ENCODE results near the gene COG6.

The COG6 gene

DNA sequence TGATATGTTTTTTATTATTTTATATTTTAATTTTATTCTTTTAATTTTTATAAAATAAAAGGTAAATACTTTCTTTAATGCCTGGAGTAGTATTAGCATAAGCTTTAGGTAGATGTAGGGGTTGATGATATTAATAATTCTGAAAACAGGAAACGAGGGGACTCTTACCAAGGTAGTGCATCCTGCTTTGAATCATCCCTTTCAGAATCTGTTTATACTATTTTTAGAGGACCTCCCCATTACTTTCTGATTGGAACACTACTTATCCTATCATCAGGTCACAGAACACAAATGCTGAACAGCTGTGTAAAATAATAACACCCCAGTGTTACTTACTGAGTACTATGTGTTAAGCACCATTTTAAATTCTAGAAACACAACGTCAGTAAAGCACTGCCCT, 27.3 kb downstream of the COG6 start:
- DNase-seq = no peak

DNA sequence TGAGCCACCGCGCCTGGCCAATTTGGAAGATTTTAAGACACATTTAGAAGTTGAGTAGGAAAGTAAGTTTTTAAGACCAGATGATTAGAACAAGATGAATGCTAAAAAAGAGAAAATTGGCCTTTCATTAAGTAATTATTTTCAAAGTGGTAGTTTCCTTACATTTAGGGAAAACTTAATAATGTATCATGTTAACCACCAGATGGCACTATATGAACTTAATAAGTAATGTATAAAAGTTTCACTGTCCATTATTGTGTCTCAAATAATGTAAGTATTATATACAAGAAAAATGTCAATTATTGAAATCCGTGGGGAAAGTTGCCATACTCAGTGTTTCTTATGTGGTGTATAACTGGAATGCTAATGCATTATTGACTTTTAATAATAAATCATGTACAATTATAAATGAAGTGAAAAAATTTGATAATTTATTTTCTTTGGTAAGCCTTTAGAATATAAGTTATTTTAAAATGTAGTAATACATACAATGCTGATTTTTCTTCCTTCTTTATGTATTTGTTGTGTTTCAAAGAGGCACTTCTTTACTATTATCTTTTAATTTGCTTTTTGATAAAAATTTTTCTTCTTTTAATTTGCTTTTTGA, 29.2 kb downstream of the COG6 start:
- DNase-seq = peak; percentile 51

DNA sequence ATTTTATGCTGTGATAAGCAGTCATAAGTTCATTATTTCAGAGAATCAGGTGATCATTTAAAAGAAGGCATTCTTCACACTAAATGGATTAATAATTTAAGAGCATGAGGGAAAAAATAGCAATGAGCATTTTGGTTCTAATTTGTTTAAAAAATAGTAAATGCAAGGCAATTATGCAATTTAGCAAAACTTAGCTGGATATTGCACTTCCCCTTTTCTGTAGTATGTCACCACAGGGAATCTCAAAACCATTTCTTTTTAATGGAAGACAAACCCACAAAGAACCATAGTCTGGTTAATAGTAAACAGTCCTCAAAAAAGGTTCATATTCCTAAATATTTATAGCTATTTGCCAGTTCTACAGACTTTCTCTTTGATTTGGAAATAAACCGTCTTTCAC, 30.2 kb downstream of the COG6 start:
- DNase-seq = no peak

DNA sequence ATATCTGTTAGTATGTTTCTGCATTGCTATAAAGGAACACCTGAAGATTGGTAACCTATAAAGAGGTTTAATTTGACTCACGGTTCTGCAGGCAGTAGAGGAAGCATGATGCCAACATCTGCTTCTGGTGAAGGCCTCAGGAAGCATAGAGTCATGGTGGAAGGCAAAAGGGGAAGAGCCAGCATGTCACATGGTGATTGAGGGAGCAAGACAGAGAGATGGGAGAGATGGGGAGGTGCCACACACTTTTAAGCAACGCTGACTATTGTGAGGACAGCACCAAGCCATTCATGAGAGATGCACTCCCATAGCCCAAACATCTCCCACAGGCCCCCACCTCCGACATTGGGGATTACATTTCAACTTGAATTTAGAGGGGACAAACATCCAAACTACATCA, 32.8 kb downstream of the COG6 start:
- no peak for DNase-seq

DNA sequence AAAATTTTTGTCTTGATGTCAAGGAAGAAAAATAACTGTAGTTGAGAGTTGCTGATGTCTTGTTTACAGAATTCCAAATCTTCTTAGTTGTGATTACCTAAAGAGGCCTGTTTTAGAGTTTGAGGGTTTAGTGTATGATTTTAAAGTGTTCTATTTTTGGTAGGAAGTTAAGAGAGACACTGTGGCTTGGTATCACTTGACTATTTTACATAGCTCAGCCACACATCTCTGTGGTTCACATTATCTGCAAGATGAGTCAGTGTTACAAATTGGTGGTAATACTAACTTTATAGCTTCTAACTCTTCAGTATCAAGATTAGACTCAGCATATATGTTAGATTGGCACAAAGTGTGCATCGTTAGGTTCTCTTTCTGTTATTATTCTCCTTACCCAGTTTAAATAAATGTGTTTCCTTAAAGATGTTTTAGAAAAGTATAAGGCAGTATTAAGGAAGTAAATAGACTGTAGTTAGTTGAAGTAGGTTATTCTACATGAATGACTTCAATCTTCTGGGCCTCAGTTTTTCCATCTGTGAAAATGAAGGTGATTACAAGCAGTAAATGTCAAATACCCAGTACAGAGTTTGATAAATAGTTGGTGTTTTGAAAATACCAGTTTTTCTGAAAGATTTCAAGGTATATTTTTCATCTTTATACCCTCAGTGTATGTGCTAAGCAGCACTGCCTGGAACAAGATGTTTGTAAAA, 33.4 kb downstream of the COG6 start:
- no peak for DNase-seq

DNA sequence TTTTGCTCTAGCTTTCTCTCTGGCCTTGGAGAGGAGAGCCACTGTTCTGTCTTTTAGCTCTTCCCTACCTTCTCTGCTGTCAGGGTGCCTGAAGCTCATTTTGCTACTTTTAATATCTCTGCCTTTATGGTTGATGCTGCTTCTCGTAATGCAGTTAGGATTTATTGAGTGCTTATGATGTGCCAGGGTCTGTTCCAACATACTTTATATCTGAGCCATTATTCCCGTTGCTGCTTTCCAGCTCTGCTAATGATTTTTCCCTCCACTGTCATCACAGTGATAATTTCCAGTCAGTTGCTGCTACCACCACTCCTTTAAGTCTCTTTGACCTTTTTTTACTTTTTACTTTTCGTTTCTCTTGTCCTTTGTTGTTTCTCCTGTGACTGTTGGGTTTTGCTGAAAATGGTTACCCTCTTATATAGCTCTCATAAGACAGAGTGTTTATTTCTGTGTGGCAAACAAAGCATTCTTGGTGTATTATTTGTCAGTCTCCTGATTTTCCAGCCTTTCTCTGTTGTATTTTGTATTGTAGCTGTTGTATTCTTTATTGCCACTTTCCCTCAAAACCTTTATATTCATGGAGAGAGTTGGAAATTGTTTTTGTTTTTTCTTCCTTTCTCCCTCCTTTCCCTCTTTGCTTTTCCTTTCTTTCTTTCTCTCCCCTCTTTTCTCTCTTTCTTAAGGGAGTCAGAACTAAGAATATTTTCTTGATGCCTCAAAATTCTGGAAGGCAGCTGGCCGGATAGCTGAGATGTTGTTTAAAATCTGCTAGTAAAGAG, 37.4 kb downstream of the COG6 start:
- no peak for DNase-seq

DNA sequence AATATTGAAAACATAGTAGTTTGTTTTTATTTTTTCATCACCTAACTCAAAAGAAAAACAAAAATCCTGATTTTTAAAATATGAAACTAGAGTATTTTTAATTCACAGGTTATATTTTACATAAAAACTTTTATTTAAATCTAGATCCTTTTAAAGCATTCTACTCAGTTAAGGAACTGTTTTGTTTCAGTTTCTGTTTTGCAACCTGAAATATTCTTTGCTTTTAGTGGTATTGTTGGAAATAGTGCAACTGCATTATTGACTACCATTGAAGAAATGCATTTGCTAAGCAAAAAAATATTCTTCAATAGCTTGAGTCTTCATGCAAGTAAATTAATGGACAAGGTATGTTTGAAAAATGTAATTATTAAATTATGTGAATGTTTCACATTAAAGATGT, 43.8 kb downstream of the COG6 start:
- DNase-seq = peak; percentile 17

DNA sequence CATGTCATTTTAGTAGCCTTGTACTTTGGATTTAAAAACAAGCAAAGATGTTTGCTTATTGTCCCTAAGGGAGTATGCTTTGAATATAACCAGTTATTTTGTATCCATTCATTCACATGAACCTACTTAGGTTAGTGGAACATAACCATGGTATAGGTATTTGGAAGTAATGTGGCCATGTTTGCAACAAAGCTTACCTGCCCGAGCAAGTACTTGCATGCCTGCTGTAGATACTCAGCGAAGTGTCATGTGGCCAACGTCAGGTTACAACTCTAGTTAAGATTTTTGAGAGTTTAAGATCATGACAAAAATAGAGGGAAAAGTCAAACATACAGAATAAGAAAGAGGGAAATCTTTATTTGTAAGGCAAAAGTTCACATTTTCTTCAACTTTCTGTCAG, 57.2 kb downstream of the COG6 start:
- DNase-seq = no peak

DNA sequence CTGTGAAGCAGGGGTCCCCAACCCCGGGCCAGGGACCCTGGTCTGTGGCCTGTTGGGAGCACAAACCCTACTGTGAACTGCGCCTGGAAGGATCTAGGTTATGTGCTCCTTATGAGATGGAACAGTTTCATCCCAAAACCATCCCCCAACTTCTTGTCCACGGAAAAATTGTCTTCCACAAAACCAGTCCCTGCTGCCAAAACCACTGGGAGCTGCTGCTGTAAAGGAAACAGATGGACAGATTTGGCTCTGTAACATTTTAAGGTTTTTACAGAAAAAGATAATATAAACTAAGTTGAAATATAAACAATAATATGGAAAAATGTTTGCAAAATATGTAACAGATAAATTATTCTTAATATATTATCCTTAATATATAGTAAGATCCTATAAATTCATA, 73.7 kb downstream of the COG6 start:
- DNase-seq = no peak

DNA sequence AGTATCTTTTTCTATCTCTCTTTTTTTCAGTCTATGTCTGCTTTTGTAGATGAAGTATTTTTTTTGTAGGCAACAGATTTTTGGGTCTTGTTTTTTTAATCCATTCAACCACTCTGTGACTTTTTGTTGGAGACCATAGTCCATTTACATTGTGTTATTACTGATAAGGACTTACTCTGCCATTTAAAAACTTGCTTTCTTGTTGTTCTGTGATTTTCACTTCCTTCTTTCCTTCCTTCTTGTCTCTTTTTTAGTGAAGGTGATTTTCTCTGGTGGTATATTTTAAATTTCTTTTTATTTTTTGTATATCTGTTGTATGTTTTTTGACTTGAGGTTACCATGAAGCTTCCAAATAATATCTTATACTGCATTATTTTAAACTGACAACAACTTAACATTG, 79.5 kb downstream of the COG6 start:
- DNase-seq = no peak

DNA sequence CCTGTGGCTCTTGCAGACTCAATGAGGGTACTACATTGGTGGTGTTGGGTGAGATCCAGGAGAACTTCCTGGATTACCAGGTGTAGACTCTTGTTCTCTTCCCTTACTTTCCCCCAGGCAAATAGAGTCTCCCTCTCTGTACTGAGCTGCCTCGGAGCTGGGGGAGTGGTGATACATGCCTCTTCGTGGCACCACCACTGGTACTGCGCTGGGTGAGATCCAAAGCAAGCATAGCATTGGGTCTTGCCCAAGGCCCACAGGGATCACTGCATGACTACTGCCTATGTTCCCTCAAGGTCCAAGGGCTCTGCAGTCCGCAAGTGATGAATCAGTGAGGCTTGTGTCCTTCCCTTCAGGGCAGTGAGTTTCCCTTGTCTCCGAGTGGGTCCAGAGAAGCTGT, 81.6 kb downstream of the COG6 start:
- no peak for DNase-seq

DNA sequence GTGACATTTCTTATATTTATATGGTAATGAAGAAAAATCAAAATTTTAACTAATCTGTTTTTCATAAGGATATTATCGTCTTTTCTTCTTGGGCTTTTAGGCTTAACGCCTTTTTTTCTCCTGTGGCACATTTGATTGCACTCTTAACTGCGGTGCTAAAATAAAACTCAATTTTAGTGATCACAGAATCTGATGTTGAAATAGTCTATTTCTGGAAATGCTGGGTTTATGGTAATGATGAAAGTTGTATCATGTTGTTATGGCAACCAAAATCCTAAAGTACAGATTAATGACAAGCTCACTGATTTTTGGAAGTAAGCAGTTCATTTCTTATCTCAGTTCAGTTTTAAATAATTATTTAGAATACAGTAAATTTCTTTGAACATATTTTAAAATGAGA, 85.3 kb downstream of the COG6 start:
- DNase-seq = no peak

DNA sequence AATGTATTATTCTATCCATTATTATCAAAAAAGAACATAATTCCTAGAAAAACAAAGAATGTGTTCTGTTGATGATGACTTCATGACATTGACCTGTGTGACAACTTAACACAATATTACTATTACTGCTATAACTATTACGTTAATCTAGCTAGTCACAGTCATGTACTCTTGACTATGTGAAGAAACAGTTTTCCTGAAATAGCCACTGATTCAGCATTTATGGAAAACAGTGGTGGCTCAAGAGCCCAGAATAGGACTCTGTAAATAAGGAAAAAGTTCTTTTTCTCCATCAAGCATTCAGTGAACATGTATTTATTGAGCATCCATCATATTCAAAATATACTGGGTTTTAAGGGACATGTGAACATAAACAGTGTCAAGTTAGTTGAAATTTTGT, 93.5 kb downstream of the COG6 start:
- DNase-seq = no peak

DNA sequence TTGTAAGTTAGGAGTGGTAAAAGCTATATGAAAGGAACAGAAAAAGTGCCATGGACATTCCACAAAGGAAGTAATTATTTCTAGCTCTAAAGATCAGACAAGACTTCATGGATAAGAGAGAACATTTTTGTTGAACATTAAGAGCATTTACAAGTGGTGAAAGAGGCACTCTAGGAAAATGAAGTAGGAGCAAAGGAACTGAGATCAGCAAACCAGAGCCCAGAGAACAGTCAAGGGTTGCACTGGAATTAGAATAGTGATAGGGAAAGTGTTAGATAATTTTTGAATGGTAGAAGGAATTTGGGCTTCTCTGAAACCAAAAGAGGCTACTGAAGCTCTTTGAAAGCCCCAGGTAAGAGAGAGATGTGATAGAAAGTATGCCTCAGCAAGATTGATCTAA, 94.1 kb downstream of the COG6 start:
- DNase-seq = no peak

DNA sequence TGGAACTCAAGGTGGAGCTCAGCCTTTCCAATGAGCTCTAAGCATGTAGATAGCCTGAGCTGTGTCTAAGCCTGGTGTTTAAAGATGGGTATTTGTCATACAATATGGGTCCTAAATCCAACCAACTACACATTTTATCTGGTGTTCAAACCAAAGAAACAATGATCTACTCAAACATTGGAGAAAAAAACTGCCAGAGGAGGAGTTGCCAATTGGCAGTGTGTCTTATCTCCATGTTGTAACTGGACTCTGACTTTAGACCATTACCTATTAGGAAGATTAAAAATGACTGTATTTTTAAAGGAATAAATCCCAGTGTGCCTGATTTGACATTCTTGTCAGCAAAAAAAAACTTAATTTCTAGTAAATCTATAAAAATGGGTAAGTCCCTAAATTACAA, 96.3 kb downstream of the COG6 start:
- no peak for DNase-seq

DNA sequence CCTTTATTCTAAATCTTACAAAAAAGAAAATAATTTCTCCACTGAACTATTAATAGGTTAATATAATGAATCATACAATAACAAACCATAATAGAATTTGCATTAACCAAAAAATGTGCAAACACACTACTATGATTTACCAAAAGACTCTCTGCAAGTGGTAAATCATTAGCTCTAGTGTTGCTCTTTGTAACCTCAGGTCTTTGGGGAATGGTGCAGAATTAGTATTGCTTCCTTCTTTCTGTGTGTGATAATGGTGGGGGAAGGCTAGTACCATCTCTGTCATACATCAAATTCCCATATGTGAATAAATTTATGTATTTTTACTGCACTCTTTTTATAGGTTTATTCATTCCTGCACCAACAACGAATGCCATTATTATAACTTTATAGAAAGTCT, 105.1 kb downstream of the COG6 start:
- no peak for DNase-seq

DNA sequence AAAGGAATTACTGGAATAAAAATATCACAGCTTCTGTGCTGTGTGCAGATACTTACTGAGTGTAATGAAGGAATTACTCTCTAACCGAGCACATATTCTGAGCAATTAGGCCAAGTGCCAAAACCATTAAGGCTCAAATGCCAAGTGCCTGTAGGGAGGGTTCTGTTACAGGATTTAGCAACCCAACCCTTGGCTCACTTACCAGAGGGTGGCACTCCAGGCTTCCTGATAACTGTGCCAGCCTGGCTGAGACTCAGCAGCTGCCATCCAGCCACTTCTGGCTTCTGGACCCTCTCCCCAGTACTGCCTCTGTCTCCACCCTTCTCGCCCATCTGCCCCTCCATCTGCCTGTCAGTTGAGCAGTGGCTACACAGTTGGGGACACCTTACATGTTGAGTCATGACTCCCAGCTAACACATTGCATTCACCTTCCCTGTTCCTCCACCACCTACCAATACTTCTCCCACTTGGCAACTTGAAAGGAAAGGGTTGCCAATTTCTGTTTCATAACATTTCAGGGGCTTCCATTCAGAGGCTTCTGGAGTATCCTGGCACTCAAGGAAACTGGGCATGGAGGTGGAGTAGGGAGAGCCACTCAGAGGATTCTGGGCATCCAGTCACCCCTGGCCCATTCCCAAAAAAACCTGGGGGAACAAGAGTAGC, 110.5 kb downstream of the COG6 start:
- no peak for DNase-seq

DNA sequence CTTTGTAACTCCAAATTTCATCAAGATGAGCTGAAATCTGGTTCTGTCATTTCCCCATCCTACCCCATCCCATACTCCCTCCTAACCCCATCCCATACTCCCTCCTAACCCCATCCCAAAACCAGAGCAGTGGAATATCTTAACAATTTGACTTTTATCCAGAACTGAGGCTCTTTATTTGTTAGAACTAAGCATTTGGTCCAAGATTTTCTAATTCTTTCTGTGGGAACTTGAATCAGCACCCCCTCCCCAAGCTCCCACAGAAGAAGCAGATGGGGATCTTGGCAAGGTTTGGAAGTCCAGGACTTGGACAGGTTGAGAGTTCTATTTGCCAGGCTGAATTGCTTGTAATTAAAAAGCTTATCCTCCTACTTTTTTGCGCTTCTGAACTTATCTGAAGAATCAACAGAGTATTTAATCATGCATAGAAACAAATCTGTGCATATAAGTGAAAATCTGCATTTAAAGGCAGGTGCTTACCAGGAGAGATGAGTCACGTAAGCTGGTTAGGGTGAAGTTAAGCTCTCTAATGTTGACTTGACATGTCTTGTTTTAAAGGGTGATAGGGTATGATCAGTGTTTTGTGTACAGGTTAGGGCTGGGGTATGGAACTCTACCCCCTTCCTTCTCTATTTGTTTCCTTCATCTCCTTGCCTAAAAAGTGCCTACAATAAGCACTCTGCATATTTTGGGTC, 111.1 kb downstream of the COG6 start:
- no peak for DNase-seq

DNA sequence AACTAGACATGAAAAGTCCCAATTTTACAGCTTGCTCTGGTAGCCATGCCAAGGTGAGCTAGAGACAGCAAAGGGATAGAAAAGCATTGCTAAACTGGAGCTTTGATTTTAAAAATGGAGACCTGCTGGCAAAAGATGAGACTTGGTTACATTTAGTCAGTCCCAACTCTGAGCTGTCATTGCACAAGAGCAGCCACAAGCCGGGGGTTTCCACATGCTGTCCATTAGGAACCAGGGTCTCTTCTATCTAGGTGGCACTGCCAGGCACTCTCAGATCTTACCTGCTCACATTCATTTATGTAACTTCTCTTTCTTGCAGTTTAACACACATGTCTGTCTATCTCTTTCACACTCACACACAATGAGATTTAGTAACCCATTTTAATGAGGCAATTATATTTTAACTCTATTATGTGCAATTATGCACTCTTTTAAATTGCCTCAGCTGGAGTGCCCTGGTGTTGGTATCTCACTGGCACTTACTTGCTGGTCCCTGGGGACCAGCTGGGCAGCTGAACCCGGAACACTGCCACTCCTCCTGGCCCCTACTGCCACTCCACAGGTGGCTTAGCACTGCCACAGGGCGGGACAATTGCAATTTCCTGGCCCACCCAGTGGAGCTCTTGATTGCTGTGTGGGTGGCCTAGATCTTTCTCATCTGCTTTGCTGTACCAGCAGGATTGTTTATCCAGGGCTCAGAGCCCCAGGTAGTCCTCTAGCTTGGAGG, 112.5 kb downstream of the COG6 start:
- no peak for DNase-seq

DNA sequence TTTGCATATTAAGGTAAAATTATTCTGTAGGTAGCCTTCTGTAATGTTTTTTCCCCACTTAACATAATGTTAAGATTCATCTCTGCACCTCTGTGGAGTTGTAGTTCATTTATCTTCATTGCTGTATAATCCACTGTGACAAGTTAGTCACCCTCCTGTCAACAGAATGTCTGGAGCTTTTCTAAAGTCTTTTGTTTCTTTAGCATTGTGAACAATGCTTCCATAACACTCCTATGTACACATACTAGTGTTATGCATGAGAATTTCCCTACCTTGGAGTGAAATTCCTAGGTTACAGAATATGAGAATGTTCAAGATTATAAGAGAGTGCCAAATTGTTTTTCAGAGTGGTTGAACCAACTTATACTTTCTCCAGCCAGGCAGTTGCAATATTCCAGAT, 113.5 kb downstream of the COG6 start:
- no peak for DNase-seq

DNA sequence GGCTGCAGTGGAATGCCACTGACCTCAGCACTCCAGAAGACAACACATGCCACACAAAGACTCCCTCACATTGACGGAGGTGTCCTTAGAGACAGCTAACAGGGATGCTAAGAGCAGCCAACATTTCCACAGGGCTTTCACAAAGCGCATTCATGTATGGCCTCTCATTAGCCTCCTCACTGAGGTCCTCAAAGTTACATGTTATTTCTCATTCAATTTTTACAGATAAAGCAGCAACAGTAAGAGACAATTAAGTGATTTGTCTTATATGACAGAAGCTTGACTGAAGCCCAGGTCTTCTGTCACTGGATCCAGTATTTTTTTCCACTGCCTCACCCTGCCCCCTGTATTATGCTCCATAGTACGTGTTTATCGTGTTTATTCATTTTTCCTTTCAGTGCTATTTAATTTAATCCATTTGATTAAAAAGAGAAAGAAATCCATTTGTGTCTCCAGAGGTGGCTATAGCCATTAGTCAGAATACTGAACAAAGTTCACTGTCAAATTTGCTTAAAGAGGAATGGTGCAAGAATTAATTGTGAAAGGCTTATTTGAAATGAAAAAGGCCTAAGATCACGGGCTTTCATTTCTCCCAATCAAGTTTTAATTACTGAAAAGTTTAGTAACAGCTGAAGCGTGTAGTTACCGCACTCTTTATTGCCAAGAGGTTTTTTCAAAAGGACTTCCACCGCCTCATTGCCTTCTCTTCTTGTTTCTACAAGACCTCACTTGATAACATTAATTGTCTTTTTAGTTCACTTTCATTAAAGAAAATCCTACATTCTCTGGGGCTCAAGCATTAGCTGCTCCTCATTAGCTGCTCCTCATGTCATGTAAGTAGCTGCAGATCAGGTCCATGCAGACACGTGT, 115.0 kb downstream of the COG6 start:
- DNase-seq = no peak

DNA sequence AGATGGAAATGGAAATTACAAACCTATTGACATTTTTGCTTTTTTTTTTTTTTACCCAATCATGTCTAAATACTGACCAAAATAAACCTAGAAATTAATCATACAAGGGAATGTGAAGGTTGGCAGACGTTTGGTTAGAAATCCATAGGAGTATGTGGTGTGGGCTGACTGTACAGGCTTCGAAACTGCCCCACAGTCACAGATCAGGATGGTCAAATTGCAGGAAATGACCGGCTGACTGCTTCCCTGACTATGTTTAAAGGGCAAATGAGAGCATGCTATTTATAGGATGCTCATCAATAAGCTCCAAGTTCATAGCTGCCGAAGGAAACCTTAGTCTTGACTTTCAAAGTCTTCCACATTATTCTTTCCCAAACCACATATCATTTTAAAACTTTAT, 118.4 kb downstream of the COG6 start:
- DNase-seq = no peak

Measured in CD4-positive, alpha-beta T cell treated with Interleukin-17A for 1 hour (primary cell).